Osteocyte (in vitro differentiated cells): ENCODE results near the gene CDK2. TPM values are rescaled to one million over a fixed set of nuclear protein-coding genes. Genes with fewer than 3 reads are reported as not detected.

Experiments
- DNase-seq: peaks from one replicate; pipeline ENCODE4 v3.0.0; 2021; ENCODE audit warnings: mixed read lengths; ENCODE audit not compliant: unreplicated experiment; ENCODE audit errors: extremely low spot score
- H3K27ac Mint-ChIP-seq: one replicate; pipeline ENCODE4 v1.8.0; 2021; ENCODE audit warnings: mild to moderate bottlenecking, mixed read lengths; ENCODE audit not compliant: unreplicated experiment
- H3K27me3 Mint-ChIP-seq: one replicate; pipeline ENCODE4 v1.8.0; 2021; ENCODE audit warnings: mixed read lengths; ENCODE audit not compliant: unreplicated experiment
- H3K36me3 Mint-ChIP-seq: one replicate; pipeline ENCODE4 v1.8.0; 2021; ENCODE audit warnings: mixed read lengths; ENCODE audit not compliant: unreplicated experiment
- H3K4me1 Mint-ChIP-seq: one replicate; pipeline ENCODE4 v1.8.0; 2021; ENCODE audit warnings: mixed read lengths; ENCODE audit not compliant: unreplicated experiment
- H3K4me3 Mint-ChIP-seq: one replicate; pipeline ENCODE4 v1.8.0; 2021; ENCODE audit warnings: mild to moderate bottlenecking, moderate library complexity, mixed read lengths; ENCODE audit not compliant: unreplicated experiment
- H3K9me3 Mint-ChIP-seq: one replicate; pipeline ENCODE4 v1.8.0; 2021; ENCODE audit warnings: mixed read lengths; ENCODE audit not compliant: unreplicated experiment
- total RNA-seq: library from RNA; stranded (reverse); gene quantifications from 2 replicates; pipeline ENCODE4 v1.2.1, GENCODE V29; 2021
- TF ChIP-seq, protein P1 (sequence below): fragments of 200-600 bp; sonication (generic); IDR thresholded peaks from 2 replicates; pipeline ENCODE4 v1.5.0; 2021; ENCODE audit warnings: antibody characterized with exemption, mild to moderate bottlenecking, moderate library complexity

The CDK2 gene
- total RNA-seq, 1 donor from 2014 or later: 29.6 TPM

DNA sequence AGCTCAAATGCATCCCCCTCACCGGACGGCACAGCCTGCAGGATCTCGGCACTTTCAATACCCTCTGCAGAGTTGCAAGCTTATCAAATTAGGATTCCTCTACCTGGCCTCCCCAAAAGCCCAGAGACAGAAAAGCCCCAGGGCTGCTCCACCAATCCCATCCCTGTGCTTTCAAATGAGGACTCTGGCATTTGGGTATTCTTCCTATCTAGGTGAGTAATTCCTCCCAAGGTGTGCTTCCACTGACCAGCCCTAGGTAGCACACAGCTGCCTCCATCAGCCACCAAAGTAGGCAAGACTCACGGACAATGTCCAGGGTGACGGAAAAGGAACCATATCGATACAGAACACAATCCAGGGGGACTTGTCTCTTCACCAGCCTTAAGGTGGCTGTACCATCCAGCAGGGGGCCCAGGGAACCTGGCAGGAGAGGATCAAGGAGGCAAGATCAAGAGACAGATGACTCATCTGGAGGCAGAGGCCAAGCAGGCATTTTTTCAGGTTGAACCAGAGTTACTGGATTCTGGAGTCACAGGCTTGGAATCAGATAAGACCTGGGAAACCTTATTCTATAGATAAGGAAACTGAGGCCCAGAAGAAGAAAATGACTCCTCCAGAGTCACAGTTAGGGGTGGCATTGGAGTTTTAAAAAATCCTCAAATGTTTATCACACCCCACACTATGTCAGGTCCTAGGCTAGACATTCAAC lies 10.7 kb upstream of the CDK2 start:
- no peak overlapping the region for H3K27ac Mint-ChIP-seq

DNA sequence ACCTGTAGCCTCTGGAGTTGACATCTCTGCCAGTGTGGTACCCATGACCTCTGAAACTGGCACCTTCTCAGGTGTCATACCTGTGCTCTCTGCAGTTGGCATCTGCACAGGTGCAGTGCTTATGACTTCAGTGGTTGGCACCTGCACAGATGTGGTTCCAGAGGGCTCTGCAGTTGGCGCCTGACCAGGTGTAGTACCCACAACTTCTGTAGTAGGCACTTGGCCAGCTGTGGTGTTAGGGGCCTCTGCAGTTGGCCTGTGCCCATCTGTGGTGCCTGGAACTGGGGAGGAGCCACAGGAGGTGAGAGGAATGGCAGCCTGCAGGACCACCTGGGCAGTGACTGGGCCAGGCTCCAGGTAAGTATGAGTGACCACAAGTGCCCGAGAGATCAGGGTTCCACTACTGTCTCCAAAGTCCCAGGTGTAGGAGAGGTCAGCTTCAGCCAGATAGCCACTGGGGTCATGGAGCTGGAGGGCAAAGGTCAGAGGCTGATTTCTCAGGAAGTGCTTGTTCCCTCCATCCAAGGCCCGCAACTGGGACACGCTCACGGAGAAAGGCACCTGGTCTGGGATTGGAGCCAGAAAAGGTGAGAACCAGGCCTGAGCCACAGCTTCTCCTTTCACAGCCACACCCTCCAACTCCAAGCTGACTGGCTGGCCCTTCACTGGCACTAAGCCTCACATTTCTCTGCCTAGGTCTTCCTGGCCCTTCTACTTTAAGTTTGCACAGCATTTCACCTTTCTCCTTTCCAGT lies 9.3 kb upstream of the CDK2 start:
- DNase-seq: no peak
- TF ChIP-seq, protein P1, sequence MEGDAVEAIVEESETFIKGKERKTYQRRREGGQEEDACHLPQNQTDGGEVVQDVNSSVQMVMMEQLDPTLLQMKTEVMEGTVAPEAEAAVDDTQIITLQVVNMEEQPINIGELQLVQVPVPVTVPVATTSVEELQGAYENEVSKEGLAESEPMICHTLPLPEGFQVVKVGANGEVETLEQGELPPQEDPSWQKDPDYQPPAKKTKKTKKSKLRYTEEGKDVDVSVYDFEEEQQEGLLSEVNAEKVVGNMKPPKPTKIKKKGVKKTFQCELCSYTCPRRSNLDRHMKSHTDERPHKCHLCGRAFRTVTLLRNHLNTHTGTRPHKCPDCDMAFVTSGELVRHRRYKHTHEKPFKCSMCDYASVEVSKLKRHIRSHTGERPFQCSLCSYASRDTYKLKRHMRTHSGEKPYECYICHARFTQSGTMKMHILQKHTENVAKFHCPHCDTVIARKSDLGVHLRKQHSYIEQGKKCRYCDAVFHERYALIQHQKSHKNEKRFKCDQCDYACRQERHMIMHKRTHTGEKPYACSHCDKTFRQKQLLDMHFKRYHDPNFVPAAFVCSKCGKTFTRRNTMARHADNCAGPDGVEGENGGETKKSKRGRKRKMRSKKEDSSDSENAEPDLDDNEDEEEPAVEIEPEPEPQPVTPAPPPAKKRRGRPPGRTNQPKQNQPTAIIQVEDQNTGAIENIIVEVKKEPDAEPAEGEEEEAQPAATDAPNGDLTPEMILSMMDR: no peak
- Mint-ChIP-seq H3K4me3 (no peak overlapping the region), H3K4me1 (no peaks in the 10 kb centered on the region), H3K27ac (no peak overlapping the region), H3K27me3 (no peaks in the 10 kb centered on the region), H3K36me3 (peaks cover 17% of the 10 kb centered on the region), H3K9me3 (no peaks in the 10 kb centered on the region)

More for the DNA sequence above, 10.7 kb upstream of the CDK2 start:
- Mint-ChIP-seq H3K4me1 (no peaks in the 10 kb centered on the region), H3K4me3 (no peak overlapping the region), H3K36me3 (peaks cover 23% of the 10 kb centered on the region), H3K9me3 (no peaks in the 10 kb centered on the region), H3K27me3 (no peaks in the 10 kb centered on the region)
- DNase-seq: no peak
- TF ChIP-seq, protein P1: no peak

DNA sequence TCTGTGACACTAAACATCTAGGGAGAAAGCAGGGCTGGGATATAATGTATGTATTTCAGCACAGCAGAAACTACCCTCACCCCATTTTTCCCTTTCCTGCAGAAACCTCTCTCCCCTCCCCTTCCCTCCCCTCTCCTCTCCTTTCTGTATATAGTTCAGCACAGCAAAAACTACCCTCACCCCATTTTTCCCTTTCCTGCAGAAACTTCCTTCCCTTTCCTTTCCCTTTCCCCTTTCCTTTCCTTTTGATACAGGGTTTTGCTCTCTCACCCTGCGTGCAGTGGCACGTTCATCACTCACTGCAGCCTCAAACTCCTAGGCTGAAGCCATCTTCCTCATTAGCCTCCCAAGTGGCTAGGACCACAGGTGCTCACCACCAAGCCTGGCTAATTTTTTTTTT lies 2.9 kb upstream of the CDK2 start:
- no peaks in the 10 kb centered on the region for H3K9me3 Mint-ChIP-seq
- H3K36me3 Mint-ChIP-seq: no peaks in the 10 kb centered on the region
- no peak overlapping the region for H3K27ac Mint-ChIP-seq
- no peaks in the 10 kb centered on the region for H3K27me3 Mint-ChIP-seq
- no peak overlapping the region for H3K4me3 Mint-ChIP-seq
- H3K4me1 Mint-ChIP-seq: peaks cover 20% of the 10 kb centered on the region
- DNase-seq: no peak
- TF ChIP-seq, protein P1: no peak

DNA sequence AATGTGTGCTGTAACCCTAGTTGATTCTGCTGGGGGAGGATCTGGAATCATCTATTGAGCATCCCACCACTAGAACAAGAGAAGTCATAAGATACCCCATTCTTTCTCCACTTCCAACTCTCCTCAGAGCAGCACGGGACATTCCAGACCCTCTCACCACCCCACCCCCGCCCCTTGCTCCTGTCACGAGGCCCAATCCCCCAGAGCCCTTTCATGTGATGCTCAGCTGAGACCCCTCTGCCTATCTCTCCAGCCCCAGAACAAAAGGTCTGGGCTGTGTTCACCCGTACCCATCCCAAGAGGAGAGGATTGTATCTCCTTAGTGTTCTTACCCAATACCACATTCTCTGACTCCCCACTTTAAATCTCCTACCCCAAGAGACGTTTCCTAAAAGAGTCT lies 1.4 kb upstream of the CDK2 start:
- no peak for DNase-seq
- TF ChIP-seq, protein P1: no peak
- no peak overlapping the region for H3K4me3 Mint-ChIP-seq
- no peaks in the 10 kb centered on the region for H3K36me3 Mint-ChIP-seq
- H3K27me3 Mint-ChIP-seq: no peaks in the 10 kb centered on the region
- peaks cover 20% of the 10 kb centered on the region for H3K4me1 Mint-ChIP-seq
- H3K27ac Mint-ChIP-seq: no peak overlapping the region
- no peaks in the 10 kb centered on the region for H3K9me3 Mint-ChIP-seq

DNA sequence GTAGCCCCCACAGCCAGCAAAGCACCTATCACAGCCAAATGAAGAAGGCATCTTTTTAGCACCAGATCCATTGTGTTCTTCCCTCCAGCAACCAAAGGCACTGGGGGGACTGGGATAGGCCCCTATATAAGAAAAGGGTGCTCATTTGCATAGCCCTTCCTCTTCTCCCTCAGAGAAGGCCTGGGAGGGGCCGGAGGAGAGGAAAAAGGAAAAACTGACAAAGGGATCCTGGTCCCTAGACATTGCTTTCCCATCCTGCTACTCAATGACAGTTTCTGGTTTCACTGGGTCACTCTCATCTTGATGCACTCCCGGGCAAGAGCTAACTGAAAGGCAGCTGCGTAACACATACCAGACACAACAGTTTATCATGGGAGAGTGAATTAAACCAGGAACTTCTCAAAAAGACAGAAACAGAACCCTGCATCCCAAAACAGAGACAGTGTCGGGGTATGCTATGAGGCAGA lies 656 bp upstream of the CDK2 start, which contains the start of gene PMEL:
TSS of gene PMEL (minus strand) at position 102 of the 467 bp plus-strand sequence. CDS start at position 71, 31 bp downstream.
- H3K4me3 Mint-ChIP-seq: peak within 1 kb of the TSS; percentile 97
- H3K27me3 Mint-ChIP-seq: no peaks in the 10 kb centered on the region
- TF ChIP-seq, protein P1: no peak
- H3K4me1 Mint-ChIP-seq: peaks cover 22% of the 10 kb centered on the region
- H3K9me3 Mint-ChIP-seq: no peaks in the 10 kb centered on the region
- peak within 1 kb of the TSS; percentile 86 for H3K27ac Mint-ChIP-seq
- no peak for DNase-seq
- H3K36me3 Mint-ChIP-seq: no peaks in the 10 kb centered on the region
